Measurements from ENCODE around the gene CYP2B6. TPM values are rescaled to one million over a fixed set of nuclear protein-coding genes. Genes with fewer than 3 reads are reported as not detected.
"Not testable (repeated sequence)": the region's sequence is repeated elsewhere in the genome, so short reads cannot be mapped to it uniquely, and the experiment has no call there.

The CYP2B6 gene
- total RNA-seq, 1 donor = not detected

DNA sequence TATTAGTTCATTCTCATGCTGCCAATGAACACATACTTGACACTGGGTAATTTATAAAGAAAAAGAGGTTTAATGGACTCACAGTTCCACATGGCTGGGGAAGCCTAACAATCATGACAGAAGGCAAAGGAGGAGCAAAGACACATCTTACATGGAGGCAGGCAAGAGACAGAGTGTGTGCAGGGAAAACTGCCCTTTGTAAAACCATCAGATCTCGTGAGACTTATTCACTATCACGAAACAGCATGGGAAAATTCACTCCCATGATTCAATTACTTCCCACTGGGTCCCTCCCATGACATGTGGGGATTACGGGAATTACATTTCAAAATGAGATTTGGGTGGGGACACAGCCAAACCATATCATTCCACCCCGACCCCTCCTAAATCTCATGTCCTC is 11.3 kb upstream of the CYP2B6 start:
- not testable (repeated sequence) for DNase-seq (ENCODE audit: low read depth in 2 of 3, low spot score in 2 of 3)

DNA sequence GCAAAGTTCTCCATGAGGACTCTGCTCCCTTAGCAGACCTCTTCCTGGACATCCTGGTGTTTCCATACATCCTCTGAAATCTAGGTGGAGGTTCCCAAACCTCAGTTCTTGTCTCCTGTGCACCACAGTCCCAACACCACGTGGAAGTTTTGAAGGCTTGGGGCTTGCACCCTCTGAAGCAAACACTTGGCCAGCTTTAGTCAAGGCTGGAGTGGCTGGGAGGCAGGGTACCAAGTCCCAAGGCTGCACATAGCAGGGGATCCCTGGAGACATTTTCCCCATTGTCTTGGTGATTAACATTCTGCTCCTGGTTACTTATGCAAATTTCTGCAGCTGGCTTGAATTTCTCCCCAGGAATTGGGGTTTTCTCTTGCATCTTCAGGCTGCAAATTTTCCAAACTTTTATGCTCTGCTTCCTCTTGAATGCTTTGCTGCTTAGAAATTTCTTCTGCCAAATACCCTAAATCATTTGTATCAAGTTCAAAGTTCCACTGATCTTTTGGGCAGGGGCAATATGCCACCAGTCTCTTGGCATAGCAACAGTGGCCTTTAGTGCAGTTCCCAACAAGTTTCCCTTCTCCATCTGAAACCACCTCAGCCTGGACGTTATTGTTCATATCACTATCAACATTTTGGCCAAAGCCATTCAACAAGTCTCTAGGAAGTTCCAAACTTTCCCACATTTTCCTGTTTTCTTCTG is 10.2 kb upstream of the CYP2B6 start:
- DNase-seq (ENCODE audit: low read depth in 2 of 3, low spot score in 2 of 3) = not testable (repeated sequence)

DNA sequence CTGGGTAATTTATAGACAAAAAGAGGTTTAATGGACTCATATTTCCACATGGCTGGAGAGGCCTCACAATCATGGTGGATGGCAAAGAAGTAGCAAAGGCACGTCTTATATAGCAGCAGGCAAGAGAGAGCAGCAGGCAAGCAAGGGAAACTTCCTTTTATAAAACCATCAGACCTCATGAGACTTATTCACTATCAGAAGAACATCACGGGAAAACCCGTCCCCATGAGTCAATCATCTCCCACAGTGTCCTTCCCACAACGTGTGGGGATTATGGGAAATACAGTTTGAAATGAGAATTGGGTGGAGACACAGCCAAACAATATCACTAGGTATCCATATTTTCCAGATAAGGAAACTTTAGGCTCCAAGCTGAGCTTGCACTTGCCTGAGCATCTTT is 9.5 kb upstream of the CYP2B6 start:
- no peak for DNase-seq (ENCODE audit: low read depth in 2 of 3, low spot score in 2 of 3)

DNA sequence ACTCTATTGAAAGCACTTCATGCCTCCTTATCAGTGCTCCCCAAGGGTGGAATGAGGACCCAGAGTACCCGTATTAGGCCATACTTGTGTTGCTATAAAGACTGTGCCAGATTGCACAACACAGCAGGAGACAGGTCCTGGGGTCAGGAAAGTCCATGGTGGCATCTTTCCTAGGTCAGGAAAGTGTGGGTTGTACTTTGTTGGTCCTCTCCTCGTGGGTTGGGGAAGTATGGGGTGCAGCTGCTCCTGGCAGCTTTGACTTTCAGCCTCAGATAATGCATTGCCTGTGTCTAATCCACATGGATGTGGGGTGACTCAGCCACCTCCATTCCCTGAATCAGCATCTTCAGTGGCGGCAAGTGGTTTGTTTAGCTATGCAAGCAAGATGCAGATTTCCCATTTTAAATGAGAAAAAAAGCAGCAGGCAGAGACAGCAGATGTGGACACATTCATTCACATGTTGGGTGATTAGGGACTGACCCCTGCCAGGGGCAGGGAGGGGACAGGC is 8.4 kb upstream of the CYP2B6 start:
- DNase-seq (ENCODE audit: low read depth in 2 of 3, low spot score in 2 of 3) = no peak

DNA sequence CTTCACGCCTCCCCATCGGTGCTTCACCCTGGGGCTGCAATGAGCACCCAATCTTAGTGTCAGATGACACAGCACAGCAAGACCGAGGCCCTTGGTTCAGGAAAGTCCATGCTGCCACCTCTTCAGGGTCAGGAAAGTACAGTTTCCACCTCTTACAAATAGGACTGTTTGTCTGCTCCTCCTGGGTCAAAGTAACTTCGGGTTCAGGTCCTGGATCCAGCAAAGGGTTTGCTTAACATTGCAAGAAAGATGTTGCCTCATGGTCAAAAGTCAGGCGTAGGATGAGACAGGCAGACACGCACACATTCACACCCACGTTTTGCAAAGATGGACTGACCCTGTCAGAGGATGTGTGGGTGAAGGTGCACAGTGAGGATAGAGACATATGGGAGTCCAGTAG is 1.6 kb upstream of the CYP2B6 start:
- DNase-seq (ENCODE audit: low read depth in 2 of 3, low spot score in 2 of 3) = no peak

DNA sequence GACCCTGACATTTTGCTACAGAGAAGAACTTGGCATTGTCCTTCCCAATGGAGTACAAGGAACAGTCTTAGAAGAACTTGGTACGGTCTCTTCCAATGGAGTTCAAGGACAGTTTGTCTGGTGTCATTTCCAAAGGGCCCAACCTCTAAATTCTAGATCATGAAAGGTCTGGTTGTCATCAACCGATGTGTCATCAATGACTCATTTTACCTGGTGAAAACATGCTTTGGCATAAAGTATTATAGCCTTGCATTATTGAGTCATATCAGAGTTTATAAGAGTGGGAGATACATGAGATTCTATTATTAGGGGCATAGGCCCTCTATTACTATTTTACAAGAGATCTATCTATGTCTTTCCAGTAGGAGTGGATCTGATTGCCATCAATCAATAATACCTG is 4.3 kb downstream of the CYP2B6 start:
- DNase-seq (ENCODE audit: low read depth in 2 of 3, low spot score in 2 of 3) = no peak

DNA sequence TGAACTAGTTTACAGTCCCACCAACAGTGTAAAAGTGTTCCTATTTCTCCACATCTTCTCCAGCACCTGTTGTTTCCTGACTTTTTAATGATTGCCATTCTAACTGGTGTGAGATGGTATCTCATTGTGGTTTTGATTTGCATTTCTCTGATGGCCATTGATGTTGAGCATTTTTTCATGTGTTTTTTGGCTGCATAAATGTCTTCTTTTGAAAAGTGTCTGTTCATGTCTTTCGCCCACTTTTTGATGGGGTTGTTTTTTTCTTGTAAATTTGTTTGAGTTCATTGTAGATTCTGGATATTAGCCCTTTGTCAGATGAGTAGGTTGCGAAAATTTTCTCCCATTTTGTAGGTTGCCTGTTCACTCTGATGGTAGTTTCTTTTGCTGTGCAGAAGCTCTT is 7.9 kb downstream of the CYP2B6 start:
- not testable (repeated sequence) for DNase-seq (ENCODE audit: low read depth in 2 of 3, low spot score in 2 of 3)

DNA sequence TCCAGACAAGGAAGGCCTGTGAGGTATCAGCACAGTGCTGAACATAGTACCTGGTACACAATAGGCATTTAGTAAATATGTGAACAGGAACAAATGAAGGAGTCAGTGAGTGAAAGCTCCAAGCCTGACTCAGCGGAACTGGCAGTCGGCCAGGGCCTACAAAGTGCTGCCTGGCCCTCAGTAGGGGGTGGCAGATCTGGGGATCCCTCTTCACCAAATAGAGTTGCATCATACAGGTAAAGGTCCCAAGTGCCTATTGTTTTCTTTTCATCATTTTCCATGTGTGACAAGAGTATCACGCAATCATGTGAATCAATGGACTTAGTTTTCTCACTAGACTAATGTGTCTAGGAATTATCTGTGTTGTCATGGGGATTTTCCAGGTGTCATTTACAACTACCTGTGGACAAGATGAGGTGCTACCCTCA is 9.2 kb downstream of the CYP2B6 start:
- no peak for DNase-seq (ENCODE audit: low read depth in 2 of 3, low spot score in 2 of 3)

DNA sequence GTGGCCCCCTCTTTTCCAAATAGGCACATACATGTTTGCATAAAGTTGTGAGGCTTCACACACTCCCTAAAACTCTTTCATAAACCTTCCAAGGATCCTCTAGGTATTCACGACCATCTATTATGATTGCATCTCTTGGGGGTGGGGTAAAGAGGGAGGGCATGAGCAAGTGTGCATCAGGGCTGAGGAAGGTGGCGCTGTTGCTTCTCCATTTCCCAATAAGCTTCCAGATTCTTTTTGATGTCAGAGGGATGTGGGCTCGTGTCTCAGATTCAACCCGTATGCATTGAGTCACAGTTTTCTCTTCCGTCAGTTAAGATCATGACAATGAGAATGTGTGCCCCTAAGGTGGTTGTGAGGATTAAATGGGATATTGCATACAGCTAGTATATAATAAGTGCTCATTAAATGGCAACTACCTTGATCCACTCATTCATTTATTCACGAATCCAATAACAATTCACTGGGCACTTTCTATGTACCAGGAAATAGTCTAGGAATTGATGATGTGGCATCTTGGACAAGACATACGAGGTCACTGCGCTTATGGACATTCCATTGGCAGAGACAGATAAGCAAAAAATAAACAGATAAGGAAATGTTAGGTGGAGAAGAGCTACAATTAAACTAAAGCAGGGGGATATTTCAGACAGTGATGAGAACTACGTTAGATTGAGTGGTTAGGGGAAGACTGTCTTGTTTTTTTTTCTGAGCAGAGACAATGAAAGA is 10.3 kb downstream of the CYP2B6 start:
- no peak for DNase-seq (ENCODE audit: low read depth in 2 of 3, low spot score in 2 of 3)

DNA sequence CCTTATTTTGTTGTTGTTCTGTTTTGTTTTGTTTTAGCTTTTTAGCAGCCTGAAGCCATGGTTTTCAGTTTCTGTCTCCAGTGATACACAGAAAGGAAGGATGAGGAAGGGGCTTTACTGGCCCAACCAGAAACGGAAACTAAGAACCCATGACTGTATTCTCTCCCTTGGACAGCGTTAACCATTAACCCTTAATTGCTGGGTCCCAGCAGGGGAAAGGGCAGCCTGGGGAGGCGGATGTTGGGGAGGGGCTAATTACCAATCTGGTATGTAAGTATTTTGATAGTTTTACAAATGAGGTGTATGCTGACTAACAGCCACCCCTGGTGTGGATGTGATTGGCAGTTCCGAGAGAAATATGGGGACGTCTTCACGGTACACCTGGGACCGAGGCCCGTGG is 12.6 kb downstream of the CYP2B6 start:
- DNase-seq (ENCODE audit: low read depth in 2 of 3, low spot score in 2 of 3) = not testable (repeated sequence)

DNA sequence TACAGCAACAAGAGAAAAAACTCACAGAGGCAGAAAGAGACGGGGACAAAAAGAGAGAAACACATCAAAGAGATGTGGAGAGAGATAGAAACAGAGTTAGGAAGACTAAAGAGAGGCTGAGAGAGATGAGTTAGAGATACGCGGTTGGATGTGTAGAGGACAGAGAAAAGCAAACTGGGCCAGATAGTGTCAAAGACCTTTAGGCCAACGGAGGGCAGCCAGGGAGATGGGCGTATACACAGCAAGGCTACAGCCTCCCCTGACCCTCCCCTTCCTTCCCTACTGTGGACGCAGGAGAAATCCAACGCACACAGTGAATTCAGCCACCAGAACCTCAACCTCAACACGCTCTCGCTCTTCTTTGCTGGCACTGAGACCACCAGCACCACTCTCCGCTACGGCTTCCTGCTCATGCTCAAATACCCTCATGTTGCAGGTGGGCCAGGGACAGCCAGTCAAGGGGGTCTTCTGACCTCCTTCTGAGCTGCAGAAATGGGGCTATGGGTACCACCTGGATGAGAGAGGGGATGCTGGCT is 18.7 kb downstream of the CYP2B6 start:
- no peak for DNase-seq (ENCODE audit: low read depth in 2 of 3, low spot score in 2 of 3)

DNA sequence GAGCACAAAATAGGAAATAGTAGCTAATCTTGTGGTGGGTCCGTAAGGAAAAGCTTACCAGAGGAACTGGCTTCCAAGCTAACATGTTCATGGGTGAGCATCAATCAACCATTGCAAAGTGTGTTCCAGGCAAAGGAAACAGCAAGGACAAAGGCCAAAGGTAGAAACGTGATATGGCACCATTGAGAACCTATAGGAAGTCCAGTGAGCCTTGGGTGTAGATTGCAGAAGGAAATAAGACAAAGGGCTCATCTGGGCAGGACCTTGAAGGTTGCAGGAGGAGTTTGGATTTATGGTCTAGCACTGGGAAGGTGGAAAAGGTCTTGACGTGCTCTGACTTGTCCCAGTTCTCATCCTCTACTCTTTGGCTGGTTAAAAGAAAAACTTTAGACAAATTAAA is 22.3 kb downstream of the CYP2B6 start:
- no peak for DNase-seq (ENCODE audit: low read depth in 2 of 3, low spot score in 2 of 3)

DNA sequence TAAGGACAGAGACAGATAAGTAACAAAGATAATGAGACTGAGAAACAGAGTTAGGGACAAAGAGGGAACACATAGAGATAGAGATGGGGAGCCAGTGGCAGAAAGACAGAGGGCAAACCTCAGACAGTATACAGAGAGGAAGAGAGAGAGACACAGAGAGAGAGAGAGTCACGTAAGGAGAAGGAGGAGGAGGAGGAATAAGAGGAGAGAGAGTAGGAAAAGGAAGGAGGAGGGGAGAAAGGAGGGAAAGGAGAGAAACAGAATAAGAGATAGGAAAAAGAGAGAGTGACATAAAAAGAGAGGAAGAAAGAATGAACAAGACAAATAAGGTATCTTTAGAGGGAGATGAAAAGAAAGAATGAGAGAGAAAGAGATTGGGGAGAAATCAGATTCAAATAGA is 23.6 kb downstream of the CYP2B6 start:
- no peak for DNase-seq (ENCODE audit: low read depth in 2 of 3, low spot score in 2 of 3)

DNA sequence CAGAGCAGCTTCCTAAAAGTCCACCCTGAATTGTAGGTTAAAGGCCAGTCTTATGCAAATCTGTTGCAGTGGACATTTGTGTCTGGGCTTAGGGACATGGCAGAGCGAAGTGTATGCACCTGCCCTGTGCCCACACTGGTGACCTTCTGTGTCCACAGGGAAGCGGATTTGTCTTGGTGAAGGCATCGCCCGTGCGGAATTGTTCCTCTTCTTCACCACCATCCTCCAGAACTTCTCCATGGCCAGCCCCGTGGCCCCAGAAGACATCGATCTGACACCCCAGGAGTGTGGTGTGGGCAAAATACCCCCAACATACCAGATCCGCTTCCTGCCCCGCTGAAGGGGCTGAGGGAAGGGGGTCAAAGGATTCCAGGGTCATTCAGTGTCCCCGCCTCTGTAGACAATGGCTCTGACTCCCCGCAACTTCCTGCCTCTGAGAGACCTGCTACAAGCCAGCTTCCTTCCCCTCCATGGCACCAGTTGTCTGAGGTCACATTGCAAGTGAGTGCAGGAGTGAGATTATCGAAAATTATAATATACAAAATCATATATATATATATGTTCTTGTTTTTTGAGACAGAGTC is 25.5 kb downstream of the CYP2B6 start:
- peak in 1 of 3 donors; percentile 58 for DNase-seq (ENCODE audit: low read depth in 2 of 3, low spot score in 2 of 3)

DNA sequence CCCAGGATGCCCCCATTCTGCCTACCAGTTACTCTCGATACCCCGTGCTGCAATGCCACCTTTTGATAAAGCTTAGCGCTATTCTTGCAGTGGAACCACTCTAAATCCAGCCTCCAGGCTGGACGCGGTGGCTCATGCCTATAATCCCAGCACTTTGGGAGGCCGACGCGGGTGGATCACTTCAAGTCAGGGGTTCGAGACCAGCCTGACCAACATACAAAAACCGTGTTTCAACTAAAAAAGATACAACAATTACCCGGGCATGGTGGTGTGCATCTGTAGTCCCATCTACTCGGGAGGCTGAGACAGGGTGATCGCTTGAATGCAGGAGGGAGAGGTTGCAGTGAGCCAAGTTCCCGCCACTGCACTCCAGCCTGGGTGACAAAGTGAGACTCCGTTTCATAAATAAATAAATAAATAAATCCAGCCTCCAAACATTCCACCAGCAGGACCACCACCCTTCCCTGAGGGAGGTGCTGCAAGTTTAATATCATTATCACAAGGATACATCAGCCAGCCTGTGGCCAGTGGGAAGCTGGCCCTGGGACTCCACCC is 27.7 kb downstream of the CYP2B6 start:
- no peak for DNase-seq (ENCODE audit: low read depth in 2 of 3, low spot score in 2 of 3)

DNA sequence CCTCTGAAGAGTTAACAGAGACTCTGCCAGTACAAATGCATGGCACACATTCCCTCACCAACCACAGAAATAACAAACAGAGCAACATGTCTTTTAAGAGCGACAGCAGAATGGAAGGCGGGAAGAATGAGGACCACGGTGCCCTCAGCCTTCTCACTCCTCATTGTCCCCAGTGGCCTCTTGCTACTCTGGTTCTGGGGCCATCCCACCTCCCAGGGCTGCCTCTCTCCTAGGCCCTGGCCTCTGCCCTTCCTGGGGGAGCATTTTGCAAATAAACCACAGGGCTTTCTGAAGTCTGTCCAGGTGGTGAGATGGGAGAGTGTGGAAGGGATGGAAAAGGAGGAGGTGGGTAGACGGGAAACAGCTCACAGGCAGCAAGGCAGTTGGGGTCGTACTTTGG is 28.3 kb downstream of the CYP2B6 start:
- DNase-seq (ENCODE audit: low read depth in 2 of 3, low spot score in 2 of 3) = no peak

DNA sequence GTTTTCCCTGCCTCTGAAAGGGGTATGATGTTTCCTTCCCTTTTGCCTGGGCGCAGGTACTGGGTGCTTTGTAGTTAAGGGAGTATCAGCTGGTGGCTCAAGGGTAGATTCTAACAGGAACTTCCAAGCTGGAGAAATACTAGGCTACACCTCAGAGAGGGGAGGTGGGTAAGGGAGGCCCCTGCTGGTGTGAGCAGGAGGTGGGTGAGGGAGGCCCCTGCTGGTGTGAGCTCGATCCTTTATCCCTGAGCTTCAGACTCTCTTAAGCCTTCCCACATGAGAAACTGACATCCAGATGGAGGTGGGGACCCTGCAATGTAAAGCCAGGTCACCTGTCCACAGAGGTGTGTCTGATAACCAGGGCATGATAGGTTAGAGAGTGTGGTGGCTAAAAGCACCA is 32.1 kb downstream of the CYP2B6 start:
- no peak for DNase-seq (ENCODE audit: low read depth in 2 of 3, low spot score in 2 of 3)

DNA sequence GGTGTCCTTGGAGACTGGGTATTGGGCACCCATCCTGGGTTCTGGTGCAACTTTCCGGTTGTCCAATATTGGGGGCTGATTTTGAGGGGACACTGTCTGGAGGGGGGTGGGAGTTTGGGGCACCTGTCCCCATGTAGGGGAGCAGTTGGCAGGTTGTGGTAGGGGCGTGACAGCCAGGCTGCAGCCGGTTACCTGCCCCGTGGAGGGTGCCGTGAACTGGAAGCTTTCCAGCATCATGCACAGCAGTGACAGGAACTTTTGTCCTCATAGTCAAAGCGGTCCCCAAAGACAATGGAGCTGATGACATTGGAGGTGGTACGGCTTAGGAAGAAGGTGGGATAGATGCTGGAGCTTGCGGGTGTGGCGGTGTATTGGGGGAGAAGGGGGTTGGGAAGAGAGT is 34.3 kb downstream of the CYP2B6 start:
- DNase-seq (ENCODE audit: low read depth in 2 of 3, low spot score in 2 of 3) = no peak

DNA sequence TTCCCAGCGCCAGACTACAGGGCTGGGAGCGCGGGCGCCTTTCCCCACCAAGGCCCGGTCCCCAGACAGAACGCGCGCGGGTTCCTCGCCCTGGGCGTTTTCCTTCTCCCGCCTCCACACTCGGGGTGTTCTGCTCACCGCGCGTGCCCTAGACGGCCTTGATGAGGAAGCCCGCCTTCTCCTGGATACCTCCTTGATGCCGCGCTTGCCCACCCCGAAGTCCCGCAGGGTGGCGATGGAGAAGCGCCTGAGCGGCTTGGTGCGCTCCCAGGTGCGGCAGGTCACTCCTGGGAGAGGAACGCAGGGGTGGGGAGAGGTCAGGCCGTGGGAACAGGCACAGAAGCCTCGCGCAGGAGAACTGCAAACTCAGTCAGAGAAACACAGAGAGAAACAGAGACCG is 34.8 kb downstream of the CYP2B6 start:
- DNase-seq (ENCODE audit: low read depth in 2 of 3, low spot score in 2 of 3) = no peak

DNA sequence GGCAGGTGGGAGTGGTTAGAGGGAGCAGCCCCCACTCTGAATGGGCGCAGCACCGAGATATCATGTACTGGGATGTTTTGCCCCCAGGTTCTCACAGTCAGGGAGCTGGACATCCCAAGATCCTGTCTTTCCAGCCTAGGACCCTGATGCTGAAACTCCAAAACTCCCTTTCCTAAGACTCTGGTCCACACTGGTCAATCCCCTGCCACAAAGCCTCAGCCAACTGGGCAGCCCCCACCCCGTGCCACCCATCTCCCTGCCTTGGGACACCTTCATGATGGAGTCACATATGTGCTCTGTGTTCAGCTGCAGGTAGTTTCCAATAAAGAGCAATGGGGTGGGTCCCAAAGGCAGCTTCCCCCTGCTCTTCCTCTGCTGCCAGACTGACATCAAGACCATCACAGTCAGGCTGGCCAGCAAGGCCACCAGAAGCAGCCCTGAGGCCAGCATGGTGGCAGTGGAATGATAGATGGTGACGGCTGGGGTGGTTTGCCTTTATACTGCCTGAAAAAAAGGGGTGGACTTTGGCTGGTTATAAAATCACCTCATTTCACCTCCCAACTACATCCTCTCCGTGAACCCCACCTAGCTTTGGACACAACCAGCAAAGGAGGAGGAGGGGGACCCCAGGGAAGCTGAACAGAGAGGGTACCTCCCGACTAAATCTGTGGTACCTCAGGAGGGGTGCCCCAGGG is 36.3 kb downstream of the CYP2B6 start:
- DNase-seq (ENCODE audit: low read depth in 2 of 3, low spot score in 2 of 3) = no peak
